Mucosa of descending colon (tissue), 3 donors: ENCODE measurements around the gene OTULINL. TPM values are rescaled to one million over a fixed set of nuclear protein-coding genes. Genes with fewer than 3 reads are reported as not detected.

Experiments used
- ATAC-seq: fragments of 200-7000 bp; cut with Tn5 transposase; one replicate; pipeline ENCODE4 v1.9.1; 2020; ENCODE audit warnings: mild to moderate bottlenecking, moderate library complexity
- DNase-seq, 3 donors: peaks; one replicate each; pipeline ENCODE4 v3.0.0-alpha.2; 2020
- H3K36me3 ChIP-seq: fragments of 200-600 bp; one replicate; pipeline ENCODE4 v1.8.0; 2021; ENCODE audit warnings: low read depth, mild to moderate bottlenecking
- H3K4me1 ChIP-seq: fragments of 200-600 bp; one replicate; pipeline ENCODE4 v1.8.0; 2021; ENCODE audit warnings: low read depth, mild to moderate bottlenecking
- H3K4me3 ChIP-seq: fragments of 200-600 bp; one replicate; pipeline ENCODE4 v1.8.0; 2021; ENCODE audit warnings: mild to moderate bottlenecking
- H3K9me3 ChIP-seq: fragments of 200-600 bp; one replicate; pipeline ENCODE4 v1.8.0; 2021; ENCODE audit warnings: mild to moderate bottlenecking
- CTCF ChIP-seq: fragments of 200-600 bp; IDR thresholded peaks from one replicate; pipeline ENCODE4 v1.8.0; 2022; ENCODE audit warnings: antibody characterized with exemption, mild to moderate bottlenecking
- intact Hi-C, 2 donors: fragments of 100-400 bp; cut with DNase I in 1 of 2; cut with micrococcal nuclease in 1 of 2; formaldehyde crosslinking; loops; one replicate each; pipeline versions ENCODE4 v1.11.0 to v1.11.1; 2022; cut with DNase I, micrococcal nuclease
- long read RNA-seq, 2 donors: library from polyadenylated mRNA; unstranded; transcript quantifications; one replicate each; pipeline ENCODE4 v2.0.0, GENCODE V29; 2019 to 2021
- total RNA-seq, 3 donors: library from RNA; stranded (reverse); fragmentation: NEBNext Ultra II Directional in 2 of 3; extraction: Animal tissue kit (Norgen Biotek cat#: 25700) in 2 of 3; gene quantifications; one replicate each; pipeline versions ENCODE4 v1.2.1 to v1.2.4, GENCODE V29; 2021 to 2023
- donor health status: DM: no; HTN: no; CAD: no; lungs with moderate emphysema.
- donor health status: DM: no; HTN: no; CAD: no.
- donor health status: DM: no; HTN: yes; CAD: no.

OTULINL gene
- 10 to 100 TPM; 33.9 to 67.2 (median 60.1) TPM for total RNA-seq
- long read RNA-seq, donor 1, transcript OTULINL-201 (8 exons, 3,597 nt): major isoform, 55 of 65 reads
- long read RNA-seq, donor 1, partial matches to known transcripts: 1 of 65 reads
- long read RNA-seq, donor 1, other reads (novel, unspliced or antisense): 9 of 65 reads
- long read RNA-seq, donor 2, transcript OTULINL-201 (8 exons, 3,597 nt): major isoform, 68 of 74 reads
- long read RNA-seq, donor 2, partial matches to known transcripts: 0 of 74 reads
- long read RNA-seq, donor 2, other reads (novel, unspliced or antisense): 6 of 74 reads

GRCh38 chr5:14581106-14581890 is at the start of gene OTULINL:
Gene OTULINL (plus strand): TSS chr5:14581792. CDS start chr5:14581895, 103 bp downstream.
- ATAC-seq (peak; percentile 93), DNase-seq (peak; percentile 92 to 95 (median 94))
- peaks cover 27% of the 10 kb centered on the region for H3K4me1 ChIP-seq
- H3K9me3 ChIP-seq: no peaks in the 10 kb centered on the region
- intact Hi-C loops: no loop called here
- TF ChIP-seq CTCF: no peak
- peak within 1 kb of the TSS; percentile 77 for H3K4me3 ChIP-seq
- H3K36me3 ChIP-seq: no peaks in the 10 kb centered on the region

- H3K4me1 ChIP-seq: no peaks in the 10 kb centered on the region
- H3K9me3 ChIP-seq: no peaks in the 10 kb centered on the region
- no peaks in the 10 kb centered on the region for H3K36me3 ChIP-seq
- TF ChIP-seq CTCF: no peak
- intact Hi-C loops: no loop called here
- H3K4me3 ChIP-seq: no peak overlapping the region
- ATAC-seq (no peak), DNase-seq (no peak)
Observed at GRCh38 chr5:14532180-14532579, 49.4 kb upstream of the OTULINL start.

GRCh38 chr5:14534773-14535172 is 46.8 kb upstream of the OTULINL start:
- Histone ChIP-seq H3K36me3 (no peaks in the 10 kb centered on the region), H3K4me3 (no peak overlapping the region), H3K9me3 (no peaks in the 10 kb centered on the region), H3K4me1 (no peaks in the 10 kb centered on the region)
- no peak for TF ChIP-seq CTCF
- DNase-seq (peak in 1 of 3 donors; percentile 29), ATAC-seq (peak; percentile 98)
- intact Hi-C loops: no loop called here

GRCh38 chr5:14545308-14545707 is 36.3 kb upstream of the OTULINL start:
- intact Hi-C loops: no loop called here
- ATAC-seq: peak; percentile 65
- Histone ChIP-seq H3K36me3 (no peaks in the 10 kb centered on the region), H3K4me1 (no peaks in the 10 kb centered on the region), H3K9me3 (no peaks in the 10 kb centered on the region), H3K4me3 (no peak overlapping the region)
- no peak for DNase-seq
- no peak for TF ChIP-seq CTCF

- intact Hi-C loops: no loop called here
- H3K9me3 ChIP-seq: no peaks in the 10 kb centered on the region
- ATAC-seq: peak; percentile 41
- H3K4me1 ChIP-seq: peaks cover 4% of the 10 kb centered on the region
- no peak for TF ChIP-seq CTCF
- no peak overlapping the region for H3K4me3 ChIP-seq
- no peak for DNase-seq
- no peaks in the 10 kb centered on the region for H3K36me3 ChIP-seq
Observed at GRCh38 chr5:14545862-14546261, 35.7 kb upstream of the OTULINL start.
